Smooth muscle cell (in vitro differentiated cells): ENCODE results near the gene OR1F1. TPM values are rescaled to one million over a fixed set of nuclear protein-coding genes. Genes with fewer than 3 reads are reported as not detected.

Experiments
- DNase-seq: peaks from one replicate; lab custom pipeline; 2025; ENCODE audit not compliant: unreplicated experiment; lab: John Stamatoyannopoulos, UW
- H2AFZ ChIP-seq: fragments of 200-600 bp; sonication (generic); 2 replicates; pipeline ENCODE4 v1.6.0; 2016; ENCODE audit warnings: antibody characterized with exemption, low read depth, mild to moderate bottlenecking
- H3F3A ChIP-seq: fragments of 200-600 bp; sonication (generic); 2 replicates; pipeline ENCODE4 v1.6.0; 2017; ENCODE audit warnings: antibody characterized with exemption, low read depth
- H3K27ac ChIP-seq: fragments of 200-600 bp; sonication (generic); 2 replicates; pipeline ENCODE4 v1.5.1; 2016; ENCODE audit warnings: low read depth, mild to moderate bottlenecking
- H3K27me3 ChIP-seq: fragments of 200-600 bp; sonication (generic); 2 replicates; pipeline ENCODE4 v1.6.1; 2016; ENCODE audit warnings: low read depth, mild to moderate bottlenecking
- H3K36me3 ChIP-seq: fragments of 200-600 bp; sonication (generic); 2 replicates; pipeline ENCODE4 v1.5.1; 2016; ENCODE audit warnings: low read depth
- H3K4me1 ChIP-seq: fragments of 200-600 bp; sonication (generic); 2 replicates; pipeline ENCODE4 v1.5.1; 2016; ENCODE audit warnings: low read depth
- H3K4me2 ChIP-seq: fragments of 200-600 bp; sonication (generic); 2 replicates; pipeline ENCODE4 v1.6.0; 2016; ENCODE audit warnings: mild to moderate bottlenecking
- H3K4me3 ChIP-seq: fragments of 200-600 bp; sonication (generic); 2 replicates; pipeline ENCODE4 v1.5.1; 2016; ENCODE audit warnings: mild to moderate bottlenecking
- H3K79me2 ChIP-seq: fragments of 200-600 bp; sonication (generic); 2 replicates; pipeline ENCODE4 v1.6.0; 2016; ENCODE audit warnings: low read depth, mild to moderate bottlenecking
- H3K9ac ChIP-seq: fragments of 200-600 bp; sonication (generic); 2 replicates; pipeline ENCODE4 v1.6.0; 2016; ENCODE audit warnings: low read depth
- H3K9me3 ChIP-seq: fragments of 200-600 bp; sonication (generic); replicated peaks from 2 replicates; pipeline ENCODE4 v1.5.1; 2016; ENCODE audit warnings: low read depth
- H4K20me1 ChIP-seq: fragments of 200-600 bp; sonication (generic); 2 replicates; pipeline ENCODE4 v1.6.0; 2016; ENCODE audit warnings: low read depth
- CTCF ChIP-seq: fragments of 200-600 bp; sonication (generic); IDR thresholded peaks from 2 replicates; pipeline ENCODE4 v1.5.1; 2017; ENCODE audit warnings: borderline replicate concordance, mild to moderate bottlenecking, antibody characterized with exemption; ENCODE audit not compliant: insufficient read depth, poor library complexity, severe bottlenecking
- WGBS: methylation state at CpG from one replicate; pipeline ENCODE4 v1.1.7; 2016; ENCODE audit warnings: low lambda C conversion rate; 5-methylcytosine and 5-hydroxymethylcytosine counted together
- polyA plus RNA-seq: library from polyadenylated mRNA; unstranded; fragments of >200 nt; fragmentation: Nextera tagmentation; extraction: Ambion mirVana; gene quantifications from 2 replicates; pipeline ENCODE4 v1.2.1, GENCODE V29; 2016
- total RNA-seq: library from RNA; depleted of rRNA; stranded (reverse); fragments of >200 nt; gene quantifications from 2 replicates; pipeline ENCODE4 v1.2.3, GENCODE V29; 2014

OR1F1 gene
- total and polyA plus RNA-seq, 2 experiments from 2014 or later: not detected

GRCh38 chr16:3242709-3243108 is 54.7 kb downstream of the OR1F1 start:
- no peaks in the 10 kb centered on the region for H3F3A ChIP-seq
- no peak overlapping the region for H3K9ac ChIP-seq
- no peak overlapping the region for H3K4me2 ChIP-seq
- no peaks in the 10 kb centered on the region for H4K20me1 ChIP-seq
- no peaks in the 10 kb centered on the region for H3K27me3 ChIP-seq
- H3K27ac ChIP-seq: no peak overlapping the region
- H3K9me3 ChIP-seq: no peaks in the 10 kb centered on the region
- H3K36me3 ChIP-seq: no peaks in the 10 kb centered on the region
- H3K4me3 ChIP-seq: no peak overlapping the region
- no peak for DNase-seq
- no peak for TF ChIP-seq CTCF
- no peaks in the 10 kb centered on the region for H3K4me1 ChIP-seq
- no peaks in the 10 kb centered on the region for H3K79me2 ChIP-seq
- no peak overlapping the region for H2AFZ ChIP-seq
- WGBS: 88% methylated on average over 11 of the region's 11 CpGs

GRCh38 chr16:3243882-3244281 is 55.9 kb downstream of the OR1F1 start:
- H3K36me3 ChIP-seq: no peaks in the 10 kb centered on the region
- no peak for TF ChIP-seq CTCF
- no peak overlapping the region for H3K4me3 ChIP-seq
- no peak overlapping the region for H3K4me2 ChIP-seq
- H3K79me2 ChIP-seq: no peaks in the 10 kb centered on the region
- WGBS: 78% methylated on average over 6 of the region's 6 CpGs
- no peak overlapping the region for H3K27ac ChIP-seq
- H3K4me1 ChIP-seq: no peaks in the 10 kb centered on the region
- H3K9me3 ChIP-seq: no peaks in the 10 kb centered on the region
- DNase-seq: no peak
- no peaks in the 10 kb centered on the region for H4K20me1 ChIP-seq
- no peaks in the 10 kb centered on the region for H3F3A ChIP-seq
- no peaks in the 10 kb centered on the region for H3K27me3 ChIP-seq
- H2AFZ ChIP-seq: no peak overlapping the region
- no peak overlapping the region for H3K9ac ChIP-seq

GRCh38 chr16:3246002-3246401 is 58.0 kb downstream of the OR1F1 start:
- no peak for DNase-seq
- no peaks in the 10 kb centered on the region for H3K9me3 ChIP-seq
- no peaks in the 10 kb centered on the region for H3K79me2 ChIP-seq
- no peaks in the 10 kb centered on the region for H3K4me1 ChIP-seq
- WGBS: 87% methylated on average over 7 of the region's 7 CpGs
- TF ChIP-seq CTCF: no peak
- no peak overlapping the region for H3K4me2 ChIP-seq
- no peaks in the 10 kb centered on the region for H4K20me1 ChIP-seq
- H3K36me3 ChIP-seq: no peaks in the 10 kb centered on the region
- H3F3A ChIP-seq: no peaks in the 10 kb centered on the region
- H3K9ac ChIP-seq: no peak overlapping the region
- no peak overlapping the region for H3K4me3 ChIP-seq
- no peak overlapping the region for H2AFZ ChIP-seq
- H3K27me3 ChIP-seq: no peaks in the 10 kb centered on the region
- H3K27ac ChIP-seq: no peak overlapping the region

GRCh38 chr16:3246876-3247275 is 58.9 kb downstream of the OR1F1 start:
- H3K79me2 ChIP-seq: no peaks in the 10 kb centered on the region
- no peak for TF ChIP-seq CTCF
- no peak overlapping the region for H3K4me3 ChIP-seq
- 89% methylated on average over 10 of the region's 10 CpGs for WGBS
- no peak overlapping the region for H3K4me2 ChIP-seq
- no peaks in the 10 kb centered on the region for H3K4me1 ChIP-seq
- no peak overlapping the region for H3K27ac ChIP-seq
- no peak overlapping the region for H3K9ac ChIP-seq
- H2AFZ ChIP-seq: no peak overlapping the region
- H3K9me3 ChIP-seq: no peaks in the 10 kb centered on the region
- no peaks in the 10 kb centered on the region for H3K36me3 ChIP-seq
- no peaks in the 10 kb centered on the region for H3F3A ChIP-seq
- H4K20me1 ChIP-seq: no peaks in the 10 kb centered on the region
- DNase-seq: no peak
- no peaks in the 10 kb centered on the region for H3K27me3 ChIP-seq
